ENCODE measurements around the gene BRSK2.

- TF ChIP-seq CTCF (IDR thresholded peaks at IDR 0.05), result no peak
- TF ChIP-seq POLR2A (IDR thresholded peaks at IDR 0.05), result no peak
Measured at GRCh38 chr11:1399386-1400316, 9.9 kb downstream of the BRSK2 start.
